ENCODE results near the gene RAD54L2. TPM values are rescaled to one million over a fixed set of nuclear protein-coding genes. Genes with fewer than 3 reads are reported as not detected.

The RAD54L2 gene
- total and polyA plus RNA-seq, 2 donors from 2014 or later: 3.3 to 29.5 TPM

- no peaks in the 10 kb centered on the region for H3K27me3 ChIP-seq (ENCODE audit: control insufficient read depth, insufficient read depth, low read length)
- no peak for FAIRE-seq
- DNase-seq: no peak
- no peak for TF ChIP-seq CTCF (IDR thresholded peaks at IDR 0.05; ENCODE audit: borderline replicate concordance, extremely low read depth, insufficient read depth)
- no peaks in the 10 kb centered on the region for H3K4me1 ChIP-seq (ENCODE audit: control insufficient read depth in 2 of 3, insufficient read depth in 2 of 3, low read depth in 1 of 3, low read length in 3 of 3)
- no peak overlapping the region for H3K27ac ChIP-seq (ENCODE audit: low read depth in 2 of 2, low read length in 2 of 2)
- H3K9ac ChIP-seq (ENCODE audit: low read length in 3 of 3): no peak overlapping the region
- intact Hi-C loops (cut with DNase I): no loop called here
- no peaks in the 10 kb centered on the region for H3K36me3 ChIP-seq (ENCODE audit: control insufficient read depth in 2 of 3, insufficient read depth in 3 of 3, low read length in 3 of 3)
- no peak overlapping the region for H3K4me3 ChIP-seq (ENCODE audit: low read length in 3 of 3)
- no peaks in the 10 kb centered on the region for H3K9me3 ChIP-seq (ENCODE audit: control insufficient read depth in 2 of 3, insufficient read depth in 1 of 3, low read length in 3 of 3)
Measured at GRCh38 chr3:51581524-51581923, 43.0 kb downstream of the RAD54L2 start.

GRCh38 chr3:51585197-51585596 is 46.7 kb downstream of the RAD54L2 start:
- DNase-seq (no peak), FAIRE-seq (no peak)
- no peaks in the 10 kb centered on the region for H3K4me1 ChIP-seq (ENCODE audit: control insufficient read depth in 2 of 3, insufficient read depth in 2 of 3, low read depth in 1 of 3, low read length in 3 of 3)
- H3K27ac ChIP-seq (ENCODE audit: low read depth in 2 of 2, low read length in 2 of 2): no peak overlapping the region
- no peaks in the 10 kb centered on the region for H3K36me3 ChIP-seq (ENCODE audit: control insufficient read depth in 2 of 3, insufficient read depth in 3 of 3, low read length in 3 of 3)
- no peaks in the 10 kb centered on the region for H3K27me3 ChIP-seq (ENCODE audit: control insufficient read depth, insufficient read depth, low read length)
- no peak for TF ChIP-seq CTCF (IDR thresholded peaks at IDR 0.05; ENCODE audit: borderline replicate concordance, extremely low read depth, insufficient read depth)
- H3K4me3 ChIP-seq (ENCODE audit: low read length in 3 of 3): no peak overlapping the region
- H3K9me3 ChIP-seq (ENCODE audit: control insufficient read depth in 2 of 3, insufficient read depth in 1 of 3, low read length in 3 of 3): no peaks in the 10 kb centered on the region
- intact Hi-C loops (cut with DNase I): no loop called here
- no peak overlapping the region for H3K9ac ChIP-seq (ENCODE audit: low read length in 3 of 3)

- Histone ChIP-seq H3K36me3 (ENCODE audit: control insufficient read depth in 2 of 3, insufficient read depth in 3 of 3, low read length in 3 of 3) (peaks cover 0 to 6% (median 0%) of the 10 kb centered on the region in 3 donors), H3K27me3 (ENCODE audit: control insufficient read depth, insufficient read depth, low read length) (no peaks in the 10 kb centered on the region), H3K4me3 (ENCODE audit: low read length in 3 of 3) (no peak overlapping the region), H3K9me3 (ENCODE audit: control insufficient read depth in 2 of 3, insufficient read depth in 1 of 3, low read length in 3 of 3) (no peaks in the 10 kb centered on the region), H3K9ac (ENCODE audit: low read length in 3 of 3) (no peak overlapping the region), H3K4me1 (ENCODE audit: control insufficient read depth in 2 of 3, insufficient read depth in 2 of 3, low read depth in 1 of 3, low read length in 3 of 3) (no peaks in the 10 kb centered on the region), H3K27ac (ENCODE audit: low read depth in 2 of 2, low read length in 2 of 2) (no peak overlapping the region)
- TF ChIP-seq CTCF (IDR thresholded peaks at IDR 0.05; ENCODE audit: borderline replicate concordance, extremely low read depth, insufficient read depth): no peak
- intact Hi-C loops (cut with DNase I): no loop called here
- FAIRE-seq: no peak
- no peak for DNase-seq
Measured at GRCh38 chr3:51585871-51586270, 47.4 kb downstream of the RAD54L2 start.

Other genes starting within 250 kb of the RAD54L2 start
- 96.5 TPM for gene MANF, start 153.4 kb upstream of the RAD54L2 start, total RNA-seq
- 224 TPM for gene MANF, start 153.4 kb upstream of the RAD54L2 start, polyA plus RNA-seq (ENCODE audit: insufficient read depth, low read depth, low replicate concordance)
- gene RBM15B, start 147.4 kb upstream of the RAD54L2 start, total RNA-seq: 28.0 TPM
- 9.8 TPM for gene RBM15B, start 147.4 kb upstream of the RAD54L2 start, polyA plus RNA-seq (ENCODE audit: insufficient read depth, low read depth, low replicate concordance)
- gene DCAF1, start 38.7 kb upstream of the RAD54L2 start, total RNA-seq: 23.1 TPM
- 8.1 TPM for gene DCAF1, start 38.7 kb upstream of the RAD54L2 start, polyA plus RNA-seq (ENCODE audit: insufficient read depth, low read depth, low replicate concordance)
- gene TEX264, start 132.5 kb downstream of the RAD54L2 start, total RNA-seq: 68.0 TPM
- 208 TPM for gene TEX264, start 132.5 kb downstream of the RAD54L2 start, polyA plus RNA-seq (ENCODE audit: insufficient read depth, low read depth, low replicate concordance)
- gene GRM2, start 168.3 kb downstream of the RAD54L2 start, total RNA-seq: 0.57 TPM
- not detected for gene GRM2, start 168.3 kb downstream of the RAD54L2 start, polyA plus RNA-seq (ENCODE audit: insufficient read depth, low read depth, low replicate concordance)
- not detected for gene IQCF6, start 240.5 kb downstream of the RAD54L2 start, total RNA-seq
- gene IQCF6, start 240.5 kb downstream of the RAD54L2 start, polyA plus RNA-seq (ENCODE audit: insufficient read depth, low read depth, low replicate concordance): not detected